ENCODE data around the gene JKAMP. TPM values are rescaled to one million over a fixed set of nuclear protein-coding genes. Genes with fewer than 3 reads are reported as not detected.

The JKAMP gene
- total RNA-seq, 2 donors from 2014 or later, result 42.5 to 57.2 TPM

GRCh38 chr14:59481871-59482540 is 2.3 kb upstream of the JKAMP start:
- Histone ChIP-seq H3K4me3 (ENCODE audit: low read length) (peak overlapping the region; percentile 99), H3K27ac (ENCODE audit: low read depth, low read length) (no peak overlapping the region), H3K9me3 (ENCODE audit: control insufficient read depth, low read length) (no peaks in the 10 kb centered on the region), H3K9ac (ENCODE audit: extremely low read depth, low read length, poor library complexity, severe bottlenecking) (no peak overlapping the region), H3K27me3 (ENCODE audit: control insufficient read depth, insufficient read depth, low read length, poor library complexity, severe bottlenecking) (no peaks in the 10 kb centered on the region), H3K36me3 (ENCODE audit: control insufficient read depth, insufficient read depth, low read length) (peaks cover 6% of the 10 kb centered on the region), H3K4me1 (ENCODE audit: control insufficient read depth, insufficient read depth, low read length) (peaks cover 11% of the 10 kb centered on the region)
- no peak for TF ChIP-seq CTCF (conservative IDR thresholded peaks at IDR 0.05)
- H3K4me3 Mint-ChIP-seq, result peak overlapping the region; percentile 78
- no peak overlapping the region for H3K27ac Mint-ChIP-seq
- H3K36me3 Mint-ChIP-seq (ENCODE audit: low read depth), result peaks cover 16% of the 10 kb centered on the region
- peaks cover 29% of the 10 kb centered on the region for H3K4me1 Mint-ChIP-seq
- no peaks in the 10 kb centered on the region for H3K9me3 Mint-ChIP-seq
- no peaks in the 10 kb centered on the region for H3K27me3 Mint-ChIP-seq (ENCODE audit: insufficient read depth)
- WGBS, 2 experiments (ENCODE audit: insufficient coverage in 1 of 2, insufficient read length in 1 of 2), result 93 to 100% methylated on average over 2 of the region's 2 CpGs
- DNase-seq, result no peak

- WGBS, 2 experiments (ENCODE audit: insufficient coverage in 1 of 2, insufficient read length in 1 of 2), result 77 to 84% methylated on average over 5 to 6 of the region's 6 CpGs
- Mint-ChIP-seq H3K27me3 (ENCODE audit: insufficient read depth) (no peaks in the 10 kb centered on the region), H3K4me3 (peak overlapping the region; percentile 78), H3K36me3 (ENCODE audit: low read depth) (peaks cover 16% of the 10 kb centered on the region), H3K4me1 (peaks cover 25% of the 10 kb centered on the region), H3K27ac (no peak overlapping the region), H3K9me3 (no peaks in the 10 kb centered on the region)
- Histone ChIP-seq H3K4me3 (ENCODE audit: low read length) (peak overlapping the region; percentile 99), H3K27ac (ENCODE audit: low read depth, low read length) (no peak overlapping the region), H3K9ac (ENCODE audit: extremely low read depth, low read length, poor library complexity, severe bottlenecking) (peak overlapping the region; percentile 82), H3K36me3 (ENCODE audit: control insufficient read depth, insufficient read depth, low read length) (peaks cover 11% of the 10 kb centered on the region), H3K27me3 (ENCODE audit: control insufficient read depth, insufficient read depth, low read length, poor library complexity, severe bottlenecking) (no peaks in the 10 kb centered on the region), H3K9me3 (ENCODE audit: control insufficient read depth, low read length) (no peaks in the 10 kb centered on the region), H3K4me1 (ENCODE audit: control insufficient read depth, insufficient read depth, low read length) (peaks cover 9% of the 10 kb centered on the region)
- no peak for TF ChIP-seq CTCF (conservative IDR thresholded peaks at IDR 0.05)
- DNase-seq, result no peak
Observed at GRCh38 chr14:59482541-59483331, 1.6 kb upstream of the JKAMP start.

- H3K9me3 Mint-ChIP-seq, result no peaks in the 10 kb centered on the region
- peak overlapping the region; percentile 99 for H3K4me3 ChIP-seq (ENCODE audit: low read length)
- no peaks in the 10 kb centered on the region for H3K9me3 ChIP-seq (ENCODE audit: control insufficient read depth, low read length)
- H3K4me1 Mint-ChIP-seq, result peaks cover 25% of the 10 kb centered on the region
- peaks cover 9% of the 10 kb centered on the region for H3K4me1 ChIP-seq (ENCODE audit: control insufficient read depth, insufficient read depth, low read length)
- H3K27ac ChIP-seq (ENCODE audit: low read depth, low read length), result no peak overlapping the region
- peak overlapping the region; percentile 86 for H3K27ac Mint-ChIP-seq
- H3K4me3 Mint-ChIP-seq, result peak overlapping the region; percentile 78
- WGBS, 2 experiments (ENCODE audit: insufficient coverage in 1 of 2, insufficient read length in 1 of 2), result 1 to 2% methylated on average over 6 to 16 of the region's 16 CpGs
- H3K36me3 ChIP-seq (ENCODE audit: control insufficient read depth, insufficient read depth, low read length), result peaks cover 15% of the 10 kb centered on the region
- H3K27me3 Mint-ChIP-seq (ENCODE audit: insufficient read depth), result no peaks in the 10 kb centered on the region
- H3K27me3 ChIP-seq (ENCODE audit: control insufficient read depth, insufficient read depth, low read length, poor library complexity, severe bottlenecking), result no peaks in the 10 kb centered on the region
- no peak for DNase-seq
- no peak for TF ChIP-seq CTCF (conservative IDR thresholded peaks at IDR 0.05)
- peak overlapping the region; percentile 82 for H3K9ac ChIP-seq (ENCODE audit: extremely low read depth, low read length, poor library complexity, severe bottlenecking)
- H3K36me3 Mint-ChIP-seq (ENCODE audit: low read depth), result peaks cover 19% of the 10 kb centered on the region
Observed at GRCh38 chr14:59483363-59483762, 954 bp upstream of the JKAMP start.

Data from endodermal cell (in vitro differentiated cells).